Stimulated activated CD4-positive, alpha-beta T cell treated with anti-CD3 and anti-CD28 coated beads, Interleukin-1b, Interleukin-23, amount 100 ng/mL, for 24 hours (primary cell): ENCODE results near the gene SRGAP1.
"Not testable (repeated sequence)": the region's sequence is repeated elsewhere in the genome, so short reads cannot be mapped to it uniquely, and the experiment has no call there.

Experiments
- DNase-seq, 4 experiments: peaks; one replicate each; pipeline ENCODE4 v3.0.0-alpha.2; 2020; ENCODE audit warnings: low read depth in 4 of 4, low spot score in 1 of 4

The SRGAP1 gene

GRCh38 chr12:64154677-64155076, 310.2 kb downstream of the SRGAP1 start:
- DNase-seq, result no peak

GRCh38 chr12:64157110-64157509, 312.6 kb downstream of the SRGAP1 start:
- DNase-seq, result no peak

- no peak for DNase-seq
Observed at GRCh38 chr12:64160021-64160710, 315.7 kb downstream of the SRGAP1 start.

GRCh38 chr12:64160711-64161060, 316.2 kb downstream of the SRGAP1 start:
- no peak for DNase-seq

GRCh38 chr12:64166606-64167005, 322.1 kb downstream of the SRGAP1 start:
- DNase-seq, result not testable (repeated sequence)

- not testable (repeated sequence) for DNase-seq
Observed at GRCh38 chr12:64167041-64167440, 322.5 kb downstream of the SRGAP1 start.

GRCh38 chr12:64170024-64170423, 325.5 kb downstream of the SRGAP1 start:
- DNase-seq, result no peak

GRCh38 chr12:64170730-64171129, 326.2 kb downstream of the SRGAP1 start:
- no peak for DNase-seq

GRCh38 chr12:64171715-64172114, 327.2 kb downstream of the SRGAP1 start:
- DNase-seq, result no peak

GRCh38 chr12:64172143-64172970, 327.9 kb downstream of the SRGAP1 start:
- no peak for DNase-seq

- DNase-seq, result no peak
Observed at GRCh38 chr12:64173456-64173855, 329.0 kb downstream of the SRGAP1 start.

GRCh38 chr12:64175254-64175945, 330.9 kb downstream of the SRGAP1 start:
- DNase-seq, result no peak

- no peak for DNase-seq
Observed at GRCh38 chr12:64177001-64177400, 332.5 kb downstream of the SRGAP1 start.

- no peak for DNase-seq
Observed at GRCh38 chr12:64178122-64178521, 333.6 kb downstream of the SRGAP1 start.

GRCh38 chr12:64180951-64181350, 336.5 kb downstream of the SRGAP1 start:
- no peak for DNase-seq

- no peak for DNase-seq
Observed at GRCh38 chr12:64181430-64182291, 337.2 kb downstream of the SRGAP1 start.

- DNase-seq, result no peak
Observed at GRCh38 chr12:64184216-64184615, 339.7 kb downstream of the SRGAP1 start.

- DNase-seq, result no peak
Observed at GRCh38 chr12:64186789-64187188, 342.3 kb downstream of the SRGAP1 start.

GRCh38 chr12:64187370-64187769, 342.9 kb downstream of the SRGAP1 start:
- no peak for DNase-seq

GRCh38 chr12:64187794-64188193, 343.3 kb downstream of the SRGAP1 start:
- no peak for DNase-seq

- no peak for DNase-seq
Observed at GRCh38 chr12:64189530-64189929, 345.0 kb downstream of the SRGAP1 start.
